ENCODE measurements around the gene DACH1. TPM values are rescaled to one million over a fixed set of nuclear protein-coding genes. Genes with fewer than 3 reads are reported as not detected.

Gene DACH1
- total RNA-seq, 1 donor from 2014 or later = not detected

- intact Hi-C loops (cut with micrococcal nuclease) = no loop called here
These were observed 449.8 kb downstream of the DACH1 start for GRCh38 chr13:71417205-71417604.

- intact Hi-C loops (cut with micrococcal nuclease) = no loop called here
These were observed 454.8 kb downstream of the DACH1 start for GRCh38 chr13:71412231-71412630.

GRCh38 chr13:71408416-71408815 lies 458.6 kb downstream of the DACH1 start:
- intact Hi-C loops (cut with micrococcal nuclease) = no loop called here

GRCh38 chr13:71399631-71400215 lies 467.3 kb downstream of the DACH1 start:
- intact Hi-C loops (cut with micrococcal nuclease) = no loop called here

GRCh38 chr13:71396149-71396548 lies 470.9 kb downstream of the DACH1 start:
- intact Hi-C loops (cut with micrococcal nuclease) = no loop called here

GRCh38 chr13:71395053-71395452 lies 472.0 kb downstream of the DACH1 start:
- intact Hi-C loops (cut with micrococcal nuclease) = no loop called here

- intact Hi-C loops (cut with micrococcal nuclease) = no loop called here
These were observed 472.8 kb downstream of the DACH1 start for GRCh38 chr13:71394176-71394575.

Measured in T-helper 2 cell treated with Interferon-gamma antibody and Interleukin-4, amounts not matched to agents 100 ng/mL and 5 ng/mL, for 36 hours (primary cell).